Breast epithelium (tissue), 3 donors: ENCODE data around the gene GRM2.

Experiments used
- CTCF ChIP-seq, 3 donors: fragments of 450-650 bp; IDR thresholded peaks; one replicate each; pipeline ENCODE4 v1.5.1; 2016 to 2017; ENCODE audit warnings: antibody characterized with exemption in 3 of 3, mild to moderate bottlenecking in 3 of 3, moderate library complexity in 3 of 3
- POLR2A ChIP-seq: fragments of 450-650 bp; IDR thresholded peaks from one replicate; pipeline ENCODE4 v1.6.1; 2016; ENCODE audit warnings: antibody characterized with exemption, mild to moderate bottlenecking, moderate library complexity
- POLR2AphosphoS5 ChIP-seq, 3 donors: sonication (generic); formaldehyde crosslinking; IDR thresholded peaks; one replicate each; pipeline ENCODE4 v1.6.1; 2017; ENCODE audit warnings: antibody characterized with exemption in 3 of 3

DNA sequence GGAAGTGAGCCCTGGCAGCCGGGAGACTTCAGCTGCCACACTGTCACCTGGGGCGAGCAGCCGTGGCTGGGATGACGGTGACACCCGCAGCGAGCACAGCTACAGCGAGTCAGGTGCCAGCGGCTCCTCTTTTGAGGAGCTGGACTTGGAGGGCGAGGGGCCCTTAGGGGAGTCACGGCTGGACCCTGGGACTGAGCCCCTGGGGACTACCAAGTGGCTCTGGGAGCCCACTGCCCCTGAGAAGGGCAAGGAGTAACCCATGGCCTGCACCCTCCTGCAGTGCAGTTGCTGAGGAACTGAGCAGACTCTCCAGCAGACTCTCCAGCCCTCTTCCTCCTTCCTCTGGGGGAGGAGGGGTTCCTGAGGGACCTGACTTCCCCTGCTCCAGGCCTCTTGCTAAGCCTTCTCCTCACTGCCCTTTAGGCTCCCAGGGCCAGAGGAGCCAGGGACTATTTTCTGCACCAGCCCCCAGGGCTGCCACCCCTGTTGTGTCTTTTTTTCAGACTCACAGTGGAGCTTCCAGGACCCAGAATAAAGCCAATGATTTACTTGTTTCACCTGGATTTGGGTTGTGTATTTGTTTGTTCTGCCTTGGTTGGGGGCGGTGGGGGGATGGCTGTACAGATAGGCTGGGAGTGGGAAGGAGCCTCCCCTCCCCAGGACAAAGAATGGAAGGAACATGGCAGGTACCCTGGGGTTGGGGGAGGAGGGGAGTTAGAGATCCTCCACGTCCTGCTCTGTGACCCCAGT lies 2.9 kb upstream of the GRM2 start:
- TF ChIP-seq CTCF (IDR thresholded peaks at IDR 0.05) (no peak), POLR2AphosphoS5 (IDR thresholded peaks at IDR 0.05) (no peak), POLR2A (no peak)
